WTC11 (cell line): ENCODE data around the gene ATP6V1A. TPM values are rescaled to one million over a fixed set of nuclear protein-coding genes. Genes with fewer than 3 reads are reported as not detected.

Source experiments
- ATAC-seq: fragments of 200-7000 bp; cut with Tn5 transposase; 2 replicates; pipeline ENCODE4 v1.10.0; 2021; ENCODE audit warnings: mild to moderate bottlenecking, moderate library complexity
- CTCF ChIA-PET: fragments of 300-600 bp; sonication (Branson Sonifier 250); formaldehyde crosslinking; loops from one replicate; lab custom pipeline; 2021; ENCODE audit warnings: antibody characterized with exemption; lab: Charles Lee
- POLR2A ChIA-PET: fragments of 350-600 bp; sonication (Branson Sonifier 250); formaldehyde crosslinking; loops from one replicate; lab custom pipeline; 2021; ENCODE audit warnings: antibody characterized with exemption; lab: Charles Lee
- DNase-seq: peaks from one replicate; pipeline ENCODE4 v3.0.0; 2021; ENCODE audit warnings: low spot score
- H3K27ac Mint-ChIP-seq: 2 replicates; pipeline ENCODE4 v1.8.0; 2021; ENCODE audit warnings: mixed read lengths
- H3K27me3 Mint-ChIP-seq: 2 replicates; pipeline ENCODE4 v1.8.0; 2021; ENCODE audit warnings: low read depth, mild to moderate bottlenecking, moderate library complexity, mixed read lengths
- H3K36me3 Mint-ChIP-seq: 2 replicates; pipeline ENCODE4 v1.8.0; 2021; ENCODE audit warnings: mixed read lengths
- H3K4me1 Mint-ChIP-seq: 2 replicates; pipeline ENCODE4 v1.8.0; 2022; ENCODE audit warnings: mixed read lengths
- H3K4me3 Mint-ChIP-seq: 2 replicates; pipeline ENCODE4 v1.8.0; 2021; ENCODE audit warnings: mild to moderate bottlenecking, moderate library complexity, mixed read lengths
- H3K9me3 Mint-ChIP-seq: 2 replicates; pipeline ENCODE4 v1.8.0; 2021; ENCODE audit warnings: mixed read lengths
- GABPB1 ChIP-seq: sonication (generic); formaldehyde crosslinking; IDR thresholded peaks from 2 replicates; pipeline ENCODE4 v1.8.1; 2023; ENCODE audit warnings: mild to moderate bottlenecking, missing genetic modification reagents
- MYBL2 ChIP-seq: sonication (generic); formaldehyde crosslinking; IDR thresholded peaks from 2 replicates; pipeline ENCODE4 v1.8.1; 2023; ENCODE audit warnings: mild to moderate bottlenecking, moderate library complexity, missing genetic modification reagents
- ZNF138 ChIP-seq: sonication (generic); formaldehyde crosslinking; conservative IDR thresholded peaks from 2 replicates; pipeline ENCODE4 v1.8.1; 2022; ENCODE audit warnings: mild to moderate bottlenecking, moderate library complexity, missing genetic modification reagents
- ZNF423 ChIP-seq: fragments of 250-450 bp; sonication (Bioruptor Pico); IDR thresholded peaks from 2 replicates; pipeline ENCODE4 v2.1.2; 2022; ENCODE audit warnings: mild to moderate bottlenecking, moderate library complexity
- total RNA-seq: library from RNA; stranded (reverse); gene quantifications from 3 replicates; pipeline ENCODE4 v1.2.3, GENCODE V29; 2021
- TF ChIP-seq, protein P1 (sequence below): sonication (generic); formaldehyde crosslinking; IDR thresholded peaks from 2 replicates; pipeline ENCODE4 v1.8.1; 2022; ENCODE audit warnings: mild to moderate bottlenecking, missing genetic modification reagents, moderate library complexity, borderline replicate concordance
- TF ChIP-seq, protein P2 (sequence below): sonication (generic); formaldehyde crosslinking; IDR thresholded peaks from 2 replicates; pipeline ENCODE4 v1.8.1; 2023; ENCODE audit warnings: mild to moderate bottlenecking, moderate library complexity, missing genetic modification reagents
- TF ChIP-seq, protein P3 (sequence below): sonication (generic); formaldehyde crosslinking; IDR thresholded peaks from 2 replicates; pipeline ENCODE4 v1.8.0; 2022; ENCODE audit warnings: mild to moderate bottlenecking, missing genetic modification reagents
- TF ChIP-seq, protein P4 (sequence below): sonication (generic); formaldehyde crosslinking; IDR thresholded peaks from 2 replicates; pipeline ENCODE4 v1.8.1; 2022; ENCODE audit warnings: mild to moderate bottlenecking, moderate library complexity, missing genetic modification reagents
- TF ChIP-seq, protein P5 (sequence below): sonication (generic); formaldehyde crosslinking; IDR thresholded peaks from 2 replicates; pipeline ENCODE4 v1.8.1; 2023; ENCODE audit warnings: mild to moderate bottlenecking, missing genetic modification reagents, moderate library complexity
- TF ChIP-seq, protein P6 (sequence below): sonication (generic); formaldehyde crosslinking; IDR thresholded peaks from 2 replicates; pipeline ENCODE4 v1.8.0; 2023; ENCODE audit warnings: missing genetic modification reagents, mild to moderate bottlenecking, borderline replicate concordance
- TF ChIP-seq, protein P7 (sequence below): sonication (generic); formaldehyde crosslinking; IDR thresholded peaks from 2 replicates; pipeline ENCODE4 v1.8.1; 2023; ENCODE audit warnings: mild to moderate bottlenecking, missing genetic modification reagents, moderate library complexity
- TF ChIP-seq, protein P8 (sequence below): sonication (generic); formaldehyde crosslinking; IDR thresholded peaks from 2 replicates; pipeline ENCODE4 v1.8.0; 2022; ENCODE audit warnings: missing genetic modification reagents

Gene ATP6V1A
- total RNA-seq, 1 experiment from 2014 or later, result 90.7 TPM

DNA sequence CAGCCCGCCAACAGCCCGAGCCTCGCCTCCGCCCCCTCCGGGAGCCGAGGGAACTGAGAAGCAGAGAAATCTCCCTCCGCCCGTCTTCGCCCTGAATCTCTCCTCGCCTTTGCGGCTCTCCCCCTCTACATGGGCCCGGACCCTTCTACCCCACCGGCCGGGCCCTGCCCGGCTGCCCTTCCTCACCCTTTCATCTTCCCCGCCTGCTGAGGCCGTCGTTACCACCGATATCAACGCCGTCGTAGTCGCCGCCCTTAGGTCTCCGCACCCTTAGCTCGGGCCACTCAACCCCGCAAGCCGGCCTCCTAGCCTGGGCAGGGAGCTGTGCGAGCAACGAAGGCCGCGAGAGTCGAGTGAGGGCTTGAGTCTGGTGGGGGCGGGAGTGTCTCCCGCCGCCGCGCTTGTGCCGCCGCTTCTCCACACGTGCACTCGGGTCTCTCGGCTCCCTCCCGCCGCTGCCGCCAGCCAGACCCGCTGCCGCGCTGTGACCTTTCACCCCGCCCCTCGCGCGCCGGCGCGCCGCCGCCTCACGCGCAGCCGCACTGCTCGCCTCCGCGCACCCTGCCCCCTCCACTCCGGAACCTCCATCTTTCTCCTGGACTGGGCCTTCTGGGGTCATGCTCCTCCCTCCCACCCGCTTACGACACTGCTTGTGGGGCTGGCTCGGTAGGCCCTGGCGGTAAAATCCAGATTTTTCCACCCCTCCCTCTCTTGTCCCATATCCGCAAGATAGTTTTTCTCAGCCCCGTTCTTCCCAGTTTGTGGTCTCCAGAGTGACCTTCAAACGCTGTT lies 883 bp upstream of the ATP6V1A start, which contains the start of gene NAA50 (continued):
- TF ChIP-seq, protein P1, sequence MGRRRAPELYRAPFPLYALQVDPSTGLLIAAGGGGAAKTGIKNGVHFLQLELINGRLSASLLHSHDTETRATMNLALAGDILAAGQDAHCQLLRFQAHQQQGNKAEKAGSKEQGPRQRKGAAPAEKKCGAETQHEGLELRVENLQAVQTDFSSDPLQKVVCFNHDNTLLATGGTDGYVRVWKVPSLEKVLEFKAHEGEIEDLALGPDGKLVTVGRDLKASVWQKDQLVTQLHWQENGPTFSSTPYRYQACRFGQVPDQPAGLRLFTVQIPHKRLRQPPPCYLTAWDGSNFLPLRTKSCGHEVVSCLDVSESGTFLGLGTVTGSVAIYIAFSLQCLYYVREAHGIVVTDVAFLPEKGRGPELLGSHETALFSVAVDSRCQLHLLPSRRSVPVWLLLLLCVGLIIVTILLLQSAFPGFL (CRISPR knock-in tag), result peak; percentile 84; the same call in 1 of the 2 replicates
- TF ChIP-seq, protein P2, sequence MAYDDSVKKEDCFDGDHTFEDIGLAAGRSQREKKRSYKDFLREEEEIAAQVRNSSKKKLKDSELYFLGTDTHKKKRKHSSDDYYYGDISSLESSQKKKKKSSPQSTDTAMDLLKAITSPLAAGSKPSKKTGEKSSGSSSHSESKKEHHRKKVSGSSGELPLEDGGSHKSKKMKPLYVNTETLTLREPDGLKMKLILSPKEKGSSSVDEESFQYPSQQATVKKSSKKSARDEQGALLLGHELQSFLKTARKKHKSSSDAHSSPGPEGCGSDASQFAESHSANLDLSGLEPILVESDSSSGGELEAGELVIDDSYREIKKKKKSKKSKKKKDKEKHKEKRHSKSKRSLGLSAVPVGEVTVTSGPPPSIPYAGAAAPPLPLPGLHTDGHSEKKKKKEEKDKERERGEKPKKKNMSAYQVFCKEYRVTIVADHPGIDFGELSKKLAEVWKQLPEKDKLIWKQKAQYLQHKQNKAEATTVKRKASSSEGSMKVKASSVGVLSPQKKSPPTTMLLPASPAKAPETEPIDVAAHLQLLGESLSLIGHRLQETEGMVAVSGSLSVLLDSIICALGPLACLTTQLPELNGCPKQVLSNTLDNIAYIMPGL, result peak; percentile 84

DNA sequence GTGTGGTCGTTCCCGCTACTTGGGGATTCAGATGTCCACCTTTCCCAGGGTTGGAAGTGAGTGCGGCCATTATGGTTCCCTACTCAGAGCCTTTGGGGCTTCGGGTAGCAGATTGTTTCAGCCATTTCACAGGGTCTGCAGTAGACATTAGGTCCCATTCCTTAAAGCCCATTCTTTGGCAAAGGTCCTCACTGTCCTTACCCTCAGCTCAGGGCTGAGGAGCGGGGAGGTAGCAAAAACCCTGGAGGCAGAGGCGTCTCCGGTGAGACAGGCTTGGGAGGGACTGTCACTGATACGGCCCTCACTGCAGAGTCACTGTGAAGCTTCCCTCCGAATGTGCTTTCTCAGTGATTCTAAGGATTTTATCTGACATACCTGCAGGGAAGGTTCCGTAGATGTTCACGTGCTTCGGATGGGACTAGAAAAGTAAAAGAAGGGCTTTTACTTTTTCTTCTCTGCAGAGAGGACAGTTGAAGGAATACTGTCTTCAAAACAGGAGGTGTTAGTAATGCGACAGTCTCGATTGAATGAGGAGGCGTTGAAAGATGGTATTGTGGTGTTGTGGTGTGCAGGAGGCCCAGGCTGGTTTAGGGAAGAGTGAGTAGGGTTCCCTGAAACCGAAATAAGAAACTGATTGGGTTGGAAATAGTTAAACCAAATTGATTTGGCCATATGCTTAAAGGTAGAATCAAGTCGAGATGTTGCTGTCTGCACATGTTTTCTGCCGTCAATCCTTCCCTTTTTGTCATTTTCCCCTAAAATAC lies 630 bp downstream of the ATP6V1A start:
- ChIA-PET POLR2A (interaction anchor here (0.8 to 1.8 kb wide), 2 partner anchors 48 to 77 kb away, joined by 3 to 7 read pairs; no protein-coding TSS in a partner anchor), CTCF (interaction anchor here (0.8 to 1.9 kb wide), 3 partner anchors 11 to 97 kb away, joined by 3 to 11 read pairs (median 4); partner anchors contain the start of gene USF3)
- no peak for DNase-seq
- H3K27ac Mint-ChIP-seq, result peak overlapping the region; percentile 100
- peaks cover 39% of the 10 kb centered on the region for H3K4me1 Mint-ChIP-seq
- no peaks in the 10 kb centered on the region for H3K27me3 Mint-ChIP-seq
- H3K9me3 Mint-ChIP-seq, result no peaks in the 10 kb centered on the region
- no peaks in the 10 kb centered on the region for H3K36me3 Mint-ChIP-seq
- ATAC-seq, result peak; percentile 1; the same call in 1 of the 2 replicates
- peak overlapping the region; percentile 98 for H3K4me3 Mint-ChIP-seq
- TF ChIP-seq ZNF423 (CRISPR knock-in tag), result no peak
- TF ChIP-seq, protein P3, sequence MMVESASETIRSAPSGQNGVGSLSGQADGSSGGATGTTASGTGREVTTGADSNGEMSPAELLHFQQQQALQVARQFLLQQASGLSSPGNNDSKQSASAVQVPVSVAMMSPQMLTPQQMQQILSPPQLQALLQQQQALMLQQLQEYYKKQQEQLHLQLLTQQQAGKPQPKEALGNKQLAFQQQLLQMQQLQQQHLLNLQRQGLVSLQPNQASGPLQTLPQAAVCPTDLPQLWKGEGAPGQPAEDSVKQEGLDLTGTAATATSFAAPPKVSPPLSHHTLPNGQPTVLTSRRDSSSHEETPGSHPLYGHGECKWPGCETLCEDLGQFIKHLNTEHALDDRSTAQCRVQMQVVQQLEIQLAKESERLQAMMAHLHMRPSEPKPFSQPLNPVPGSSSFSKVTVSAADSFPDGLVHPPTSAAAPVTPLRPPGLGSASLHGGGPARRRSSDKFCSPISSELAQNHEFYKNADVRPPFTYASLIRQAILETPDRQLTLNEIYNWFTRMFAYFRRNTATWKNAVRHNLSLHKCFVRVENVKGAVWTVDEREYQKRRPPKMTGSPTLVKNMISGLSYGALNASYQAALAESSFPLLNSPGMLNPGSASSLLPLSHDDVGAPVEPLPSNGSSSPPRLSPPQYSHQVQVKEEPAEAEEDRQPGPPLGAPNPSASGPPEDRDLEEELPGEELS (CRISPR knock-in tag), result peak; percentile 48; the same call in 1 of the 2 replicates
- 0 out of 2 replicates have a peak, but pooled peaks have one; percentile 22 for TF ChIP-seq GABPB1 (CRISPR knock-in tag)
- TF ChIP-seq, protein P4, sequence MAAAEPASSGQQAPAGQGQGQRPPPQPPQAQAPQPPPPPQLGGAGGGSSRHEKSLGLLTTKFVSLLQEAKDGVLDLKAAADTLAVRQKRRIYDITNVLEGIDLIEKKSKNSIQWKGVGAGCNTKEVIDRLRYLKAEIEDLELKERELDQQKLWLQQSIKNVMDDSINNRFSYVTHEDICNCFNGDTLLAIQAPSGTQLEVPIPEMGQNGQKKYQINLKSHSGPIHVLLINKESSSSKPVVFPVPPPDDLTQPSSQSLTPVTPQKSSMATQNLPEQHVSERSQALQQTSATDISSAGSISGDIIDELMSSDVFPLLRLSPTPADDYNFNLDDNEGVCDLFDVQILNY (CRISPR knock-in tag), result no peak
- TF ChIP-seq, protein P5, sequence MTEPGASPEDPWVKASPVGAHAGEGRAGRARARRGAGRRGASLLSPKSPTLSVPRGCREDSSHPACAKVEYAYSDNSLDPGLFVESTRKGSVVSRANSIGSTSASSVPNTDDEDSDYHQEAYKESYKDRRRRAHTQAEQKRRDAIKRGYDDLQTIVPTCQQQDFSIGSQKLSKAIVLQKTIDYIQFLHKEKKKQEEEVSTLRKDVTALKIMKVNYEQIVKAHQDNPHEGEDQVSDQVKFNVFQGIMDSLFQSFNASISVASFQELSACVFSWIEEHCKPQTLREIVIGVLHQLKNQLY (CRISPR knock-in tag), result no peak
- TF ChIP-seq, protein P6, sequence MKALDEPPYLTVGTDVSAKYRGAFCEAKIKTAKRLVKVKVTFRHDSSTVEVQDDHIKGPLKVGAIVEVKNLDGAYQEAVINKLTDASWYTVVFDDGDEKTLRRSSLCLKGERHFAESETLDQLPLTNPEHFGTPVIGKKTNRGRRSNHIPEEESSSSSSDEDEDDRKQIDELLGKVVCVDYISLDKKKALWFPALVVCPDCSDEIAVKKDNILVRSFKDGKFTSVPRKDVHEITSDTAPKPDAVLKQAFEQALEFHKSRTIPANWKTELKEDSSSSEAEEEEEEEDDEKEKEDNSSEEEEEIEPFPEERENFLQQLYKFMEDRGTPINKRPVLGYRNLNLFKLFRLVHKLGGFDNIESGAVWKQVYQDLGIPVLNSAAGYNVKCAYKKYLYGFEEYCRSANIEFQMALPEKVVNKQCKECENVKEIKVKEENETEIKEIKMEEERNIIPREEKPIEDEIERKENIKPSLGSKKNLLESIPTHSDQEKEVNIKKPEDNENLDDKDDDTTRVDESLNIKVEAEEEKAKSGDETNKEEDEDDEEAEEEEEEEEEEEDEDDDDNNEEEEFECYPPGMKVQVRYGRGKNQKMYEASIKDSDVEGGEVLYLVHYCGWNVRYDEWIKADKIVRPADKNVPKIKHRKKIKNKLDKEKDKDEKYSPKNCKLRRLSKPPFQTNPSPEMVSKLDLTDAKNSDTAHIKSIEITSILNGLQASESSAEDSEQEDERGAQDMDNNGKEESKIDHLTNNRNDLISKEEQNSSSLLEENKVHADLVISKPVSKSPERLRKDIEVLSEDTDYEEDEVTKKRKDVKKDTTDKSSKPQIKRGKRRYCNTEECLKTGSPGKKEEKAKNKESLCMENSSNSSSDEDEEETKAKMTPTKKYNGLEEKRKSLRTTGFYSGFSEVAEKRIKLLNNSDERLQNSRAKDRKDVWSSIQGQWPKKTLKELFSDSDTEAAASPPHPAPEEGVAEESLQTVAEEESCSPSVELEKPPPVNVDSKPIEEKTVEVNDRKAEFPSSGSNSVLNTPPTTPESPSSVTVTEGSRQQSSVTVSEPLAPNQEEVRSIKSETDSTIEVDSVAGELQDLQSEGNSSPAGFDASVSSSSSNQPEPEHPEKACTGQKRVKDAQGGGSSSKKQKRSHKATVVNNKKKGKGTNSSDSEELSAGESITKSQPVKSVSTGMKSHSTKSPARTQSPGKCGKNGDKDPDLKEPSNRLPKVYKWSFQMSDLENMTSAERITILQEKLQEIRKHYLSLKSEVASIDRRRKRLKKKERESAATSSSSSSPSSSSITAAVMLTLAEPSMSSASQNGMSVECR (CRISPR knock-in tag), result 0 out of 2 replicates have a peak, but pooled peaks have one; percentile 23
- no peak for TF ChIP-seq MYBL2 (CRISPR knock-in tag)
- TF ChIP-seq, protein P7, sequence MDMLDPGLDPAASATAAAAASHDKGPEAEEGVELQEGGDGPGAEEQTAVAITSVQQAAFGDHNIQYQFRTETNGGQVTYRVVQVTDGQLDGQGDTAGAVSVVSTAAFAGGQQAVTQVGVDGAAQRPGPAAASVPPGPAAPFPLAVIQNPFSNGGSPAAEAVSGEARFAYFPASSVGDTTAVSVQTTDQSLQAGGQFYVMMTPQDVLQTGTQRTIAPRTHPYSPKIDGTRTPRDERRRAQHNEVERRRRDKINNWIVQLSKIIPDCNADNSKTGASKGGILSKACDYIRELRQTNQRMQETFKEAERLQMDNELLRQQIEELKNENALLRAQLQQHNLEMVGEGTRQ (CRISPR knock-in tag), result no peak
- TF ChIP-seq, protein P8, sequence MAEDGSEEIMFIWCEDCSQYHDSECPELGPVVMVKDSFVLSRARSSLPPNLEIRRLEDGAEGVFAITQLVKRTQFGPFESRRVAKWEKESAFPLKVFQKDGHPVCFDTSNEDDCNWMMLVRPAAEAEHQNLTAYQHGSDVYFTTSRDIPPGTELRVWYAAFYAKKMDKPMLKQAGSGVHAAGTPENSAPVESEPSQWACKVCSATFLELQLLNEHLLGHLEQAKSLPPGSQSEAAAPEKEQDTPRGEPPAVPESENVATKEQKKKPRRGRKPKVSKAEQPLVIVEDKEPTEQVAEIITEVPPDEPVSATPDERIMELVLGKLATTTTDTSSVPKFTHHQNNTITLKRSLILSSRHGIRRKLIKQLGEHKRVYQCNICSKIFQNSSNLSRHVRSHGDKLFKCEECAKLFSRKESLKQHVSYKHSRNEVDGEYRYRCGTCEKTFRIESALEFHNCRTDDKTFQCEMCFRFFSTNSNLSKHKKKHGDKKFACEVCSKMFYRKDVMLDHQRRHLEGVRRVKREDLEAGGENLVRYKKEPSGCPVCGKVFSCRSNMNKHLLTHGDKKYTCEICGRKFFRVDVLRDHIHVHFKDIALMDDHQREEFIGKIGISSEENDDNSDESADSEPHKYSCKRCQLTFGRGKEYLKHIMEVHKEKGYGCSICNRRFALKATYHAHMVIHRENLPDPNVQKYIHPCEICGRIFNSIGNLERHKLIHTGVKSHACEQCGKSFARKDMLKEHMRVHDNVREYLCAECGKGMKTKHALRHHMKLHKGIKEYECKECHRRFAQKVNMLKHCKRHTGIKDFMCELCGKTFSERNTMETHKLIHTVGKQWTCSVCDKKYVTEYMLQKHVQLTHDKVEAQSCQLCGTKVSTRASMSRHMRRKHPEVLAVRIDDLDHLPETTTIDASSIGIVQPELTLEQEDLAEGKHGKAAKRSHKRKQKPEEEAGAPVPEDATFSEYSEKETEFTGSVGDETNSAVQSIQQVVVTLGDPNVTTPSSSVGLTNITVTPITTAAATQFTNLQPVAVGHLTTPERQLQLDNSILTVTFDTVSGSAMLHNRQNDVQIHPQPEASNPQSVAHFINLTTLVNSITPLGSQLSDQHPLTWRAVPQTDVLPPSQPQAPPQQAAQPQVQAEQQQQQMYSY, result peak; percentile 16; the same call in 1 of the 2 replicates
- TF ChIP-seq ZNF138 (CRISPR knock-in tag), result no peak
- TF ChIP-seq, protein P2, result no peak; the same call in 1 of the 2 replicates
